ENCODE measurements around the gene KANK4. TPM values are rescaled to one million over a fixed set of nuclear protein-coding genes. Genes with fewer than 3 reads are reported as not detected.

The KANK4 gene
- 1 to 10 TPM in 1 of 2 donors, under 1 TPM in 1; 0.96 to 1.7 TPM for total RNA-seq

DNA sequence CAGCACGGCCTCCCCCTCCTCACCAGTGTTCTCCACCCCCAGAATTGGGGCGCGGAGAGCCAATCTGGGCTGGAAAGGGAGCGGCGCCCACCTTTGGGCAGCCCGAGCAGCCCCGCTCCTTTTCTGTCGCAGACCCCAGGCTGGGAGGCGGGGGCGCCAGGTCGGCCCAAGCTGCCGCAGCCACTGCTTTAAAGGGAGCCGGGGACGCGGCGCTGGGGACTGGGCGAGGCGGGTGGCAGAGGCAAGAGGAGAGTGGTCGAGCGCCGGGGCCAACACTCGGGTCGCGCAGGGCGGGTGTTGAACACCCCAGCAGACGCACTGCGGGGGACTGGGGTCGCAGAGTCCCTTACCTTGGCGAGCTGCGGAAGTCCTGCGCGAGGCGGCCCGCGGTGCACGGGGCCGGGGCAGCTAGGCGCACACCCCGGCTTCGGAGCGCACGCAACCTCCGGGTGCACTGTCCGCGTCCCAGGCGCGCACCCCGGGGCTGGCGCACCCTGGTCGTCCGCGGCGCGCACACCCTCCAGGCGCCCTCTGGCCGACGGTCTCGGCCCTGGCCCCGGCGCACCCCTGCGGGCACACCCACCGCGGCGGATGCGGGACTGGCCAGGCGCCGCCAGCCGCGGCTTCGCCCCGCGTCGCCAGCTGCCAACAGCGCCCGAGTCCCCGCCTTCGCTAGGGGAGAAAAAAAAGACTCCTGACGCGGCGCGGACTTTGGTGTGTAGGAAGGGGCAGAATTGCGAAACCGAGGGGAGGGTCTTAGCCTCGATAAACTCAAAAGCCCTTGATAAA lies at the start of gene KANK4:
KANK4 (minus strand) TSS at position 679 of the 789 bp plus-strand sequence. CDS start 37,870 bp downstream, outside the sequence.
- H3K27me3 ChIP-seq = peaks cover 10% of the 10 kb centered on the region
- H3K27ac ChIP-seq = no peak within 1 kb of the TSS
- intact Hi-C loops (cut with DNase I) = no loop called here
- TF ChIP-seq, protein P1, sequence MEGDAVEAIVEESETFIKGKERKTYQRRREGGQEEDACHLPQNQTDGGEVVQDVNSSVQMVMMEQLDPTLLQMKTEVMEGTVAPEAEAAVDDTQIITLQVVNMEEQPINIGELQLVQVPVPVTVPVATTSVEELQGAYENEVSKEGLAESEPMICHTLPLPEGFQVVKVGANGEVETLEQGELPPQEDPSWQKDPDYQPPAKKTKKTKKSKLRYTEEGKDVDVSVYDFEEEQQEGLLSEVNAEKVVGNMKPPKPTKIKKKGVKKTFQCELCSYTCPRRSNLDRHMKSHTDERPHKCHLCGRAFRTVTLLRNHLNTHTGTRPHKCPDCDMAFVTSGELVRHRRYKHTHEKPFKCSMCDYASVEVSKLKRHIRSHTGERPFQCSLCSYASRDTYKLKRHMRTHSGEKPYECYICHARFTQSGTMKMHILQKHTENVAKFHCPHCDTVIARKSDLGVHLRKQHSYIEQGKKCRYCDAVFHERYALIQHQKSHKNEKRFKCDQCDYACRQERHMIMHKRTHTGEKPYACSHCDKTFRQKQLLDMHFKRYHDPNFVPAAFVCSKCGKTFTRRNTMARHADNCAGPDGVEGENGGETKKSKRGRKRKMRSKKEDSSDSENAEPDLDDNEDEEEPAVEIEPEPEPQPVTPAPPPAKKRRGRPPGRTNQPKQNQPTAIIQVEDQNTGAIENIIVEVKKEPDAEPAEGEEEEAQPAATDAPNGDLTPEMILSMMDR (IDR thresholded peaks at IDR 0.05) = no peak
- H3K9me3 ChIP-seq = no peaks in the 10 kb centered on the region
- H3K4me3 ChIP-seq = peak within 1 kb of the TSS; percentile 44
- H3K36me3 ChIP-seq = no peaks in the 10 kb centered on the region
- DNase-seq = peak; percentile 35
- peak within 1 kb of the TSS; percentile 29 to 56 for H3K9ac ChIP-seq (ENCODE audit: low read depth in 2 of 2, low read length in 2 of 2)
- H3K4me1 ChIP-seq = peaks cover 7% of the 10 kb centered on the region

DNA sequence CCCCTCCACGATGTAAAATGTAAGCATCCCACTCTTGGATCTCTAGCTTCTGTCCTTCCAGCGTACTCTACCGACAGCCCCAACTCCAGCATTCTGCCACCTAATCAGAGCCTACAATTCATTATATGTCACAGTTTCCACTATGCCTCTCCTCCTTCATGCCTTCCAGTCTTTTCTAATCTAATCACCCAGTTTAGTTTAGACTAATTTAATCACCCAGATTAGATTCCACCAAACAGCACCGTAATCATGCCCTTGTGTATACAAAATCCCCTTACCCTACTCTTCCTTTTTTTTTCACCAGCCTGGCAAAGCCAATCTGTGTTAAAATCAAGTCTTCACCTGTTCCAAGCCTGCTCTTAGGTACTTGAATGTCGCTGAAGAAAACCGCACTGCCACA lies 49.8 kb upstream of the KANK4 start:
- intact Hi-C loops (cut with DNase I) = no loop called here
- no peak overlapping the region for H3K9ac ChIP-seq (ENCODE audit: low read depth in 2 of 2, low read length in 2 of 2)
- H3K27me3 ChIP-seq = no peaks in the 10 kb centered on the region
- H3K9me3 ChIP-seq = no peaks in the 10 kb centered on the region
- TF ChIP-seq, protein P1 (IDR thresholded peaks at IDR 0.05) = no peak
- no peak for DNase-seq
- no peak overlapping the region for H3K4me3 ChIP-seq
- H3K27ac ChIP-seq = no peak overlapping the region
- no peaks in the 10 kb centered on the region for H3K36me3 ChIP-seq
- H3K4me1 ChIP-seq = no peaks in the 10 kb centered on the region

DNA sequence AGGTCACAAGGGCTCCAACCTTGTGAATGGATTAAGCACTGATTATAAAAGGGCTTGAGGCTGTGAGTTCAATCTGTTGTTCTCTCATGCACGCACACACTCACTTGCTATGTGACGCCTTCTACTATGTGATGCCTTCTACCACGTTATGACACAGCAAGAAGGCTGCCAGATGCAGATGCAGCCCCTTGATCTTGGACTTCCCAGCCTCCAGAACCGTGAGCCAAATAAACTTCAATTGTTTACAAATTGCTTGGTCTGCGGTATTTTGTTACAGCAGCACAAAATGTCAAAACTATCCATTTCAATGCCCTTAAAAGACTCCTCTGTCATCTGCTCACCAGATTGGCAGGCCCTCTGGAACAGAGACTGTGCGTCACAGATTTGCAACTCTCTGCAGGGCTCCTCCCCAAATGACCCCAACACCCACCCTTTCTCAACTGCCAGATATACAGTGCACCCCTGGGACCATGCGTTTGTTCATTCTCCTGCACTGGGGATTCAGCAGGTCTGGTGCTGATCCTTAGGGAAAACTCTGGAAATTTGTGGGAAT lies 47.8 kb upstream of the KANK4 start:
- Histone ChIP-seq H3K9ac (ENCODE audit: low read depth in 2 of 2, low read length in 2 of 2) (no peak overlapping the region), H3K4me3 (no peak overlapping the region), H3K27me3 (no peaks in the 10 kb centered on the region), H3K9me3 (no peaks in the 10 kb centered on the region), H3K27ac (no peak overlapping the region), H3K36me3 (no peaks in the 10 kb centered on the region), H3K4me1 (no peaks in the 10 kb centered on the region)
- intact Hi-C loops (cut with DNase I) = no loop called here
- TF ChIP-seq, protein P1 (IDR thresholded peaks at IDR 0.05) = no peak
- no peak for DNase-seq

DNA sequence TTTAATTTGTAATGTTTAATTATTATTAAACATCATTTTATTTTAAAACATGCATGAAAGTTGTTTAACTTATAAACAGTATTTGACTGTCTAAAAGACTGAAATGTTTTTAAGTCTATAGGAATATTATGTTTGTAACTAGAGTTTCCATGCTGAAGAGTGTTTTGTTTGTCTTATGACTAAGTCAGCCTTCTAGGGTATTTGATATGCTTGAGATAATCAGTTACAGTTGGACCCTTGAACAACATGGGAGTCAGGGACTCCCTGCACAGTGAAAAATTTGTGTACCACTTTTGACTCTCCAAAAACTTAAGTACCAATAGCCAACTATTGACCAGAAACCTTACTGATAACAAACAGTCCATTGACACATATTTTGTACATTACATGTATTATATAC lies 45.5 kb upstream of the KANK4 start:
- H3K4me3 ChIP-seq = no peak overlapping the region
- DNase-seq = no peak
- H3K27me3 ChIP-seq = no peaks in the 10 kb centered on the region
- intact Hi-C loops (cut with DNase I) = no loop called here
- no peak overlapping the region for H3K27ac ChIP-seq
- no peaks in the 10 kb centered on the region for H3K4me1 ChIP-seq
- no peak overlapping the region for H3K9ac ChIP-seq (ENCODE audit: low read depth in 2 of 2, low read length in 2 of 2)
- no peaks in the 10 kb centered on the region for H3K36me3 ChIP-seq
- H3K9me3 ChIP-seq = no peaks in the 10 kb centered on the region
- TF ChIP-seq, protein P1 (IDR thresholded peaks at IDR 0.05) = no peak

DNA sequence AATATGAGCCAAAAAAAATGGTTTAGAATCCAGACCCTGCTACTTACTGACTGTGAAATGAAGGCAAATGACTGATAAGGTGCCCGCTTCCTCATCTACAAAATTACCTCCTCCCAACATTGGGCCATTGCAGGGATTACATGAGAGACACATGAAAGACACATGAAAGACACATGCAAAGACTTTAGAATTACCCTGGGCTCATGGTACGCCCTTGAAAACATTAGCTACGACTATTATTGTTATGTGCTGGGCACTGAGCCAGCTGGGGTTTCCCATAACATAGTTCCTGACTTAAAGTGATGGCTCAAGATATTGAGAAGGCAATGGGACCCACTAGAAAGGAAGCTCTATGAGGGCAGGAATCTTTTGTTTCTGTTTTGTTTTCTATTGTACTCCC lies 43.7 kb upstream of the KANK4 start:
- Histone ChIP-seq H3K27me3 (no peaks in the 10 kb centered on the region), H3K27ac (no peak overlapping the region), H3K9ac (ENCODE audit: low read depth in 2 of 2, low read length in 2 of 2) (no peak overlapping the region), H3K4me3 (no peak overlapping the region), H3K4me1 (no peaks in the 10 kb centered on the region), H3K9me3 (no peaks in the 10 kb centered on the region), H3K36me3 (no peaks in the 10 kb centered on the region)
- TF ChIP-seq, protein P1 (IDR thresholded peaks at IDR 0.05) = no peak
- intact Hi-C loops (cut with DNase I) = no loop called here
- no peak for DNase-seq
